ENCODE results near the gene LPO.

LPO gene

GRCh38 chr17:58273453-58274104 lies 35.2 kb downstream of the LPO start:
- Histone ChIP-seq H3K27ac (ENCODE audit: low read depth, low read length) (no peak overlapping the region), H3K9me3 (ENCODE audit: low read length) (no peaks in the 10 kb centered on the region), H3K4me1 (ENCODE audit: insufficient read depth, low read length) (no peaks in the 10 kb centered on the region), H3K4me3 (ENCODE audit: low read depth in 1 of 2, low read length in 2 of 2) (no peak overlapping the region), H3K9ac (ENCODE audit: low read length) (no peak overlapping the region), H3K27me3 (ENCODE audit: control insufficient read depth in 1 of 2, insufficient read depth in 2 of 2, low read length in 2 of 2) (no peaks in the 10 kb centered on the region), H3K36me3 (ENCODE audit: insufficient read depth, low read length) (no peaks in the 10 kb centered on the region)

GRCh38 chr17:58275417-58275816 lies 37.0 kb downstream of the LPO start:
- H3K27me3 ChIP-seq (ENCODE audit: control insufficient read depth in 1 of 2, insufficient read depth in 2 of 2, low read length in 2 of 2): peaks cover 0 to 10% of the 10 kb centered on the region in 2 donors
- H3K4me3 ChIP-seq (ENCODE audit: low read depth in 1 of 2, low read length in 2 of 2): no peak overlapping the region
- H3K27ac ChIP-seq (ENCODE audit: low read depth, low read length): no peak overlapping the region

GRCh38 chr17:58276423-58276822 lies 38.0 kb downstream of the LPO start:
- Histone ChIP-seq H3K9ac (ENCODE audit: low read length) (no peak overlapping the region), H3K9me3 (ENCODE audit: low read length) (no peaks in the 10 kb centered on the region), H3K36me3 (ENCODE audit: insufficient read depth, low read length) (no peaks in the 10 kb centered on the region), H3K4me1 (ENCODE audit: insufficient read depth, low read length) (no peaks in the 10 kb centered on the region), H3K4me3 (ENCODE audit: low read depth in 1 of 2, low read length in 2 of 2) (no peak overlapping the region), H3K27ac (ENCODE audit: low read depth, low read length) (no peak overlapping the region), H3K27me3 (ENCODE audit: control insufficient read depth in 1 of 2, insufficient read depth in 2 of 2, low read length in 2 of 2) (peaks cover 0 to 10% of the 10 kb centered on the region in 2 donors)

More at GRCh38 chr17:58275417-58275816, 37.0 kb downstream of the LPO start:
- no peaks in the 10 kb centered on the region for H3K9me3 ChIP-seq (ENCODE audit: low read length)
- H3K4me1 ChIP-seq (ENCODE audit: insufficient read depth, low read length): no peaks in the 10 kb centered on the region
- no peaks in the 10 kb centered on the region for H3K36me3 ChIP-seq (ENCODE audit: insufficient read depth, low read length)
- no peak overlapping the region for H3K9ac ChIP-seq (ENCODE audit: low read length)

DNA sequence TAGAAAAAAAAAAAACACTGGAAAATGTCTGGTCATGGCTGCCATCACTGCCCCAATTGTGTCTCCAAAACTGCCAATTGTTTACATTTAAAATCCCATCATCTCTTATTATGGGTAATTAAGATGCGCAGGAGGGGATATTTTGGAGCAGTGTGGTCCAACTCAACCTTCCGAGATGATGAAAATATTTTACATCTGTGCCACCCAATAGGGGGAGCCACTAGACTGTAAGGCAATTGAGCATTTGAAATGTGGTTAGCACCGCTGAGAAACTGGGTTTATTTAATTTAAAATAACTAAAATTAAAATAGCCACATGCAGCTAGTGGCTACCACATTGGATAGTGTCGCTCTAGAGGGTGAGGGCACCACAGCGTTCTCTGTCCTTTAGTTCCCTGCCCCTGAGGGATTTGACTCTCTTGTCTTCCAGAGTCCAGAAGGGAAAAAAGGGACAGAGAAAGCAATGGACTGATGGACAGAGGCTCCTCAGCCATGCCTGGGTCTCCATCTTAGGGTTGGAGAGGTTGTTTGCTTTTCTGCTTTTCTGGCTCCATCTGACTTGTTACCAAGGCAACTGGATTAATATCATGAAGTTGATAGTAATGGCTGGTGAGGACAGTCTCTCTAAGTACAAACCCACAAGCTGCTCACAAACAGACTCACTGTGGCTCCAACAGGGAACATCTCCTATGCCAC lies 38.9 kb downstream of the LPO start:
- no peak overlapping the region for H3K4me3 ChIP-seq (ENCODE audit: low read depth in 1 of 2, low read length in 2 of 2)
- no peak overlapping the region for H3K9ac ChIP-seq (ENCODE audit: low read length)
- H3K36me3 ChIP-seq (ENCODE audit: insufficient read depth, low read length): no peaks in the 10 kb centered on the region
- H3K9me3 ChIP-seq (ENCODE audit: low read length): no peaks in the 10 kb centered on the region
- H3K4me1 ChIP-seq (ENCODE audit: insufficient read depth, low read length): no peaks in the 10 kb centered on the region
- H3K27ac ChIP-seq (ENCODE audit: low read depth, low read length): no peak overlapping the region
- H3K27me3 ChIP-seq (ENCODE audit: control insufficient read depth in 1 of 2, insufficient read depth in 2 of 2, low read length in 2 of 2): peaks cover 0 to 10% of the 10 kb centered on the region in 2 donors

DNA sequence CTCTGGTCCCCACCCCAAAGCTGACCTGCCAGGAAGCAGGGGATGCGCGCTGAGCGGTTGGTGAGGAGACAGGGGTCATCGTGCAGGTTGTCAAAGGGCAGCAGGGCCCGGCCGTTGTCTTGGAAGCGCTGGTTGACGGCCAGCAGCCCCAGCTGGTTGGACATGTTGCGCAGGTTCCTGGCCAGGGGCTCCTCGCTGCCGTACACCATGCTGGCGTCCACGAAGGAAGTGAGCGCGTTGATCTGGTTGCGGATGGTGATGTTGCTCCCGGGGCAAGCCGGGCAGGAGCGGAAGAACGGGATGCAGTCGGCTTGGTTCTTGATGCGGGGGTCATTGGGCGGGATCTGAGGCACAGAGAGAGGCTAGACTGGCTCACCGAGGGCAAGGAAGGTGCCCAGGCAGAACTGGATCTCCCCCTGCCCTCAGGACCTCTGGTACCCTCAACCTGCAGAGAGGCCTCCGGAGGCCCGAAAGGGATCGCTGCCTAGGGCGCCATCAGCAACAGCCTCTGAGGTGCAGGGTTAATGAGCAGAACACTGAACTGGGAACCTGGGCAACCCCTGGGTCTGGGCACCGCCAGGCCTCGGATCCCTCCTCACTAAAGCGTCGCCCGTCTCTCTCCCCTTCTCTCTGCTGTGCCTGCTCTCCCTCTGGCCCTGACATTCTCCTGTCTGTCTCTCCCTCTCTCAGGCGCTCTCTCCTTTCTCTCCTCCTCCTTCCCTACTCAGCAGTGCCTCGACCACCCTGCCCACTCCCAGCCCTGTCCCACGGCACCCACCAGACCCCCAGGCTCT lies 39.6 kb downstream of the LPO start:
- Histone ChIP-seq H3K27ac (ENCODE audit: low read depth, low read length) (no peak overlapping the region), H3K9me3 (ENCODE audit: low read length) (no peaks in the 10 kb centered on the region), H3K4me1 (ENCODE audit: insufficient read depth, low read length) (no peaks in the 10 kb centered on the region), H3K4me3 (ENCODE audit: low read depth in 1 of 2, low read length in 2 of 2) (no peak overlapping the region), H3K9ac (ENCODE audit: low read length) (no peak overlapping the region), H3K36me3 (ENCODE audit: insufficient read depth, low read length) (no peaks in the 10 kb centered on the region), H3K27me3 (ENCODE audit: control insufficient read depth in 1 of 2, insufficient read depth in 2 of 2, low read length in 2 of 2) (peaks cover 0 to 10% of the 10 kb centered on the region in 2 donors)

DNA sequence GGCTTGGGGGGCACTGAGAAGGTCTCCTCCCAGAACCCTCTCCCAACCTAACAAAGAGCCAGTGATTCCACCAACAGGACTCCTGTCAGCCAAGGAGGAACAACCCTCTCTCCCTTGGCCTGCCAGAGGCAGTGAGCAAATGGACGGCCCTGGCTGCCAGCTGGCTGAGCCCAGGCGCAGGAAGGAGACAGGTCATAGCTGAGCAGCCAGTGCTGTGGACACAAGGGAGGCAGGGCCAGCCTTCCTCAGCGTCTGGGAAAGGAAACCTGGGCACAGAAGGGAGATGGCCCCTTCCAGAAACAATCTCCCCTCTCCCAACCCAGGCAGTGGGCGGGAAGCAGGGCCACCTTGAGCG lies 40.3 kb downstream of the LPO start:
- H3K27ac ChIP-seq (ENCODE audit: low read depth, low read length): no peak overlapping the region
- no peak overlapping the region for H3K4me3 ChIP-seq (ENCODE audit: low read depth in 1 of 2, low read length in 2 of 2)
- H3K9me3 ChIP-seq (ENCODE audit: low read length): no peaks in the 10 kb centered on the region
- peaks cover 0 to 10% of the 10 kb centered on the region in 2 donors for H3K27me3 ChIP-seq (ENCODE audit: control insufficient read depth in 1 of 2, insufficient read depth in 2 of 2, low read length in 2 of 2)
- H3K36me3 ChIP-seq (ENCODE audit: insufficient read depth, low read length): no peaks in the 10 kb centered on the region
- H3K9ac ChIP-seq (ENCODE audit: low read length): no peak overlapping the region
- H3K4me1 ChIP-seq (ENCODE audit: insufficient read depth, low read length): no peaks in the 10 kb centered on the region

GRCh38 chr17:58279016-58279711 lies 40.8 kb downstream of the LPO start:
- H3K9me3 ChIP-seq (ENCODE audit: low read length): no peaks in the 10 kb centered on the region
- no peaks in the 10 kb centered on the region for H3K36me3 ChIP-seq (ENCODE audit: insufficient read depth, low read length)
- H3K27ac ChIP-seq (ENCODE audit: low read depth, low read length): no peak overlapping the region
- no peak overlapping the region for H3K9ac ChIP-seq (ENCODE audit: low read length)
- no peak overlapping the region for H3K4me3 ChIP-seq (ENCODE audit: low read depth in 1 of 2, low read length in 2 of 2)
- no peaks in the 10 kb centered on the region for H3K4me1 ChIP-seq (ENCODE audit: insufficient read depth, low read length)
- peaks cover 0 to 10% of the 10 kb centered on the region in 2 donors for H3K27me3 ChIP-seq (ENCODE audit: control insufficient read depth in 1 of 2, insufficient read depth in 2 of 2, low read length in 2 of 2)

DNA sequence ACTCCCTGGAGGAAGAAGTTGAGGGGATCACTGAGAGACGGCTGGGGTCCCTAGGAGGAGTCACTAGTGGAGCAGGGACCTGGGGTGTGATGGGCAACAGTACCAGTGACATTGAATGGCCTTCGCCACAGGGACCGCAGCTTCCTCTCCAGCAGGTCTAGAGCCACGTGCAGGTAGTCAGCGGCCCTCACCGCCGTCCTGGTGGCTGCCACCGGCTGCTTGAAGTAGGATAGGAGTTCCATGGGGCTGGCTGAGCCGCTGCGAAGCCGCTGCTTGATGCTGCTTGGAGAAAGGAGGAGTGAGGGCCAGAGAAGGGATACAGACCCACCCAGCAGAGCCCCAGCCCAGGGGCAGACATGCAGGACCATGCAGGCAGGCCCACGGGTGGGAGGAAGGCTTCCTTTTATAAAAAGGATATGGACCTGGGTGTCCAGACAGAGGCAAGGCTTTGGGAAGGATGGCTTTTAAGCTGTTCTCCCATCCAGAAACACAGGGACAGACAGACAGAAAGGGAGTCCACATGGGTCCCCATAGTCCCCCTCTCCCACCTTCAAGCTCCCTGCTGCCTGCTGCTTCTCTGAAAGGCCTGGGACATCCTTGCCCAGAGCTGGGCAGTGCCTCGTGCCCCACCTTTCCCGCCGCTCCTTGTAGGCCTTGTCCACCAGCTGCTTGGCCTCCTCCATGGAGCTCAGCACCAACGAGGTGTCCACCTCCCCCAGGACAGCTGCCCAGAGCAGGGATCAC lies 41.5 kb downstream of the LPO start:
- H3K4me3 ChIP-seq (ENCODE audit: low read depth in 1 of 2, low read length in 2 of 2): no peak overlapping the region
- no peaks in the 10 kb centered on the region for H3K4me1 ChIP-seq (ENCODE audit: insufficient read depth, low read length)

GRCh38 chr17:58280480-58281217 lies 42.3 kb downstream of the LPO start, which contains the start of gene MPO:
TSS of gene MPO (minus strand) at chr17:58280935. CDS start at chr17:58280758, 177 bp downstream.
- no peaks in the 10 kb centered on the region for H3K4me1 ChIP-seq (ENCODE audit: insufficient read depth, low read length)
- no peaks in the 10 kb centered on the region for H3K9me3 ChIP-seq (ENCODE audit: low read length)
- peaks cover 0 to 10% of the 10 kb centered on the region in 2 donors for H3K27me3 ChIP-seq (ENCODE audit: control insufficient read depth in 1 of 2, insufficient read depth in 2 of 2, low read length in 2 of 2)
- no peak within 1 kb of the TSS for H3K9ac ChIP-seq (ENCODE audit: low read length)
- no peak within 1 kb of the TSS for H3K27ac ChIP-seq (ENCODE audit: low read depth, low read length)
- H3K36me3 ChIP-seq (ENCODE audit: insufficient read depth, low read length): no peaks in the 10 kb centered on the region
- no peak within 1 kb of the TSS for H3K4me3 ChIP-seq (ENCODE audit: low read depth in 1 of 2, low read length in 2 of 2)

More for the DNA sequence above, 41.5 kb downstream of the LPO start:
- Histone ChIP-seq H3K9me3 (ENCODE audit: low read length) (no peaks in the 10 kb centered on the region), H3K9ac (ENCODE audit: low read length) (no peak overlapping the region), H3K36me3 (ENCODE audit: insufficient read depth, low read length) (no peaks in the 10 kb centered on the region), H3K27me3 (ENCODE audit: control insufficient read depth in 1 of 2, insufficient read depth in 2 of 2, low read length in 2 of 2) (peaks cover 0 to 10% of the 10 kb centered on the region in 2 donors), H3K27ac (ENCODE audit: low read depth, low read length) (no peak overlapping the region)

- H3K4me3 ChIP-seq (ENCODE audit: low read depth in 1 of 2, low read length in 2 of 2): no peak overlapping the region
- peaks cover 0 to 10% of the 10 kb centered on the region in 2 donors for H3K27me3 ChIP-seq (ENCODE audit: control insufficient read depth in 1 of 2, insufficient read depth in 2 of 2, low read length in 2 of 2)
- H3K27ac ChIP-seq (ENCODE audit: low read depth, low read length): no peak overlapping the region
- H3K9me3 ChIP-seq (ENCODE audit: low read length): no peaks in the 10 kb centered on the region
- H3K4me1 ChIP-seq (ENCODE audit: insufficient read depth, low read length): no peaks in the 10 kb centered on the region
- no peaks in the 10 kb centered on the region for H3K36me3 ChIP-seq (ENCODE audit: insufficient read depth, low read length)
- H3K9ac ChIP-seq (ENCODE audit: low read length): no peak overlapping the region
Observed at GRCh38 chr17:58281511-58282011, 43.2 kb downstream of the LPO start.

Measured in muscle layer of colon (tissue), 2 donors.